Fibroblast of mammary gland (primary cell): Measurements from ENCODE around the gene NPC1L1.

Experiments used
- DNase-seq: peaks from one replicate; pipeline ENCODE4 v3.0.0-alpha.2; 2010; ENCODE audit warnings: low read depth
- H3K4me3 ChIP-seq: 2 replicates; pipeline ENCODE4 v1.5.1; 2011; ENCODE audit warnings: low read depth, mild to moderate bottlenecking, low read length, moderate library complexity; ENCODE audit not compliant: control insufficient read depth
- CTCF ChIP-seq: conservative IDR thresholded peaks from 2 replicates; pipeline ENCODE4 v1.5.1; 2011; ENCODE audit warnings: low read depth, low read length, inconsistent platforms; ENCODE audit not compliant: control insufficient read depth, insufficient read depth

Gene NPC1L1

GRCh38 chr7:44539669-44540506 is 1.2 kb downstream of the NPC1L1 start:
- no peak for DNase-seq
- no peak for TF ChIP-seq CTCF
- no peak overlapping the region for H3K4me3 ChIP-seq

DNA sequence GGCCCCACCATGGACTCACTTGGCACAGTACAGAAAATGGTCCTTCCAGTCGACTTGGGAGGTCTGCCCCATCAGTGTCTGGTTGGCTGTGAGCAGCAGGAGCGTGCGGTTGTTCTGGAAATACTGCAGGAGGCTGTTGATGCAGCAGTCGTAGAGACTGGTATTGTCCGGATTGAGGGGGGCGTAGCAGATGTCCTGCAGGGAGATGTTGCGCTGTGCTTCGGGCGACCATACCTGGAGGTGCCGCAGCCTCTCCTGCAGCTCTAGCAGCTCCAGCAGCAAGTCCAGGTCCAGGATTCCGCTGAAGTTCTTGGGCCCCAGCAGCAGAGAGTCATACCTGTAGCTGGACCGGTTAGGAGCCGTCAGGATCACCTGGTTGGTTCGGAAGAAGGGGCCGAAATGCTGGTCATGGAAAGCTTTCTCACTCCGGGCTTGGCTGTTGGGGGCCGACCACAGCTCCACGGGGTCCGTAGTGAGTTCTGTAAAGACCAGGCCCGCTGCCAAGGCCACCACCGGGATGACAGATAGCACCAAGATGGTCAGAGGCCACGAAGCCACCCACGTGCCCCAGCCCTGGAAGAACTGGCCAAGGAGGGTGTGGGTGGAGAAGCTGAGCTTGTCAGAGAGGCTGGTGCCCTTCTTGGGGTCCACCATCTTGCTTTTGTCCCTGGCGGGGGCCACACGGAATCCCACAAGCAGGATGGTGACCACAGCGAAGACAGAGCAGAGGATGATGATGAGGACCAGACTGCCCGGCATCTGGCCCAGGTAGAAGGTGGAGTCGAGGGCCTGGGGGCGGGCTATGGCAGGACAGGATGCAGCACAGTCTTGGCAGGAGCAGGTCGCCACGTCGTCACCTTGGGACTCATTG is 2.1 kb downstream of the NPC1L1 start:
- TF ChIP-seq CTCF, result no peak
- H3K4me3 ChIP-seq, result no peak overlapping the region
- DNase-seq, result no peak

GRCh38 chr7:44538093-44538797 is 2.9 kb downstream of the NPC1L1 start:
- no peak for DNase-seq
- no peak overlapping the region for H3K4me3 ChIP-seq
- TF ChIP-seq CTCF, result no peak

- no peak for DNase-seq
- TF ChIP-seq CTCF, result no peak
- no peak overlapping the region for H3K4me3 ChIP-seq
Measured at GRCh38 chr7:44537442-44537841, 3.7 kb downstream of the NPC1L1 start.

DNA sequence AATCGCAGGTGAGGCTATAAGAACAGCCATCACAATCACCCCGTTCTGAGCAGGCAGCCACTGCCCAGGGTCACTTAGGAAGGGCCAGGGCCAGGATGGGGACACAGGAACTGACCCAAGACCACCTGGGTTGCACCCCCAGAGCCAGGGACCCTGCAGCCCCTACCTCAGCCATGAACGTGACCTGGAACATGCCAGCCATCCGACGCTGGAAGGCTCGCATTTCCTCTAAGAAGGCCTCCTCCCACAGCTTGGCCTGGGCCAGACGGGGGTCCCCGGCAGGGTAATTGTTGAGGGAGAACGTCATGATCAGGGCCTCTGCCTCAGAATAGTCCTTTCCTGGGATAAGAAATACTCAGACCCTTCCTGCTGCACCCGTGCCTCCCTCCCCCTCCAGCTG is 5.0 kb downstream of the NPC1L1 start:
- no peak for TF ChIP-seq CTCF
- H3K4me3 ChIP-seq, result no peak overlapping the region
- no peak for DNase-seq

GRCh38 chr7:44535348-44536064 is 5.6 kb downstream of the NPC1L1 start:
- DNase-seq, result no peak
- no peak for TF ChIP-seq CTCF
- no peak overlapping the region for H3K4me3 ChIP-seq
